GM18951 (cell line): ENCODE measurements around the gene AADACL2.
"Not testable (repeated sequence)": the region's sequence is repeated elsewhere in the genome, so short reads cannot be mapped to it uniquely, and the experiment has no call there.

Experiments
- POLR2A ChIP-seq: IDR thresholded peaks from 4 replicates; pipeline ENCODE4 v1.6.1; 2011; ENCODE audit warnings: mild to moderate bottlenecking; ENCODE audit not compliant: insufficient read length, insufficient read depth; ENCODE audit errors: extremely low read depth
- in situ Hi-C: fragments of 300-500 bp; cut with MboI; formaldehyde crosslinking; loops from one replicate; pipeline ENCODE4 v1.12.0; 2022; ENCODE audit warnings: low sequenced_read_pairs, mixed read lengths, inconsistent platforms; ENCODE audit not compliant: unreplicated experiment

The AADACL2 gene

GRCh38 chr3:151726016-151726415 is 7.7 kb upstream of the AADACL2 start:
- no peak for TF ChIP-seq POLR2A
- in situ Hi-C loops = no loop called here

DNA sequence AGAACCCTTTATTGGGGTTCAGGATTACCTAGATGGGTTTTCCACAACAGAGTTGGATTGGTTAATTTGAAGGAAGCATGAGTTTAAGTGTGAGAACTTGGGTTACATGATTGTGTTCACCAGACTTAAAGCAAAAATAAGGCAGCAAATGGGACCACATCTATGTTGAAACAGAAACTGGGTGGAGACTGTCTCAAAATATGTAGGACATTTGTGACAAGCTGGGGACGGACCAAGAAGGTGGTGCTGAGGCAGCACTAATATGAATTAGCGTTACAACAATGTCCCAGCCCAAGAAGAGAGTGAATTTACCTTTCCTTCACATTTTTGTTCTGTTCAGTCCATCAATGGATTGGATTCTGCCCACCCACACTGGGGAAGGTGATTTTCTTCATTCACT is 866 bp upstream of the AADACL2 start:
- TF ChIP-seq POLR2A = no peak
- in situ Hi-C loops = no loop called here

- in situ Hi-C loops = no loop called here
- TF ChIP-seq POLR2A = no peak
Measured at GRCh38 chr3:151740581-151740980, 6.9 kb downstream of the AADACL2 start.

DNA sequence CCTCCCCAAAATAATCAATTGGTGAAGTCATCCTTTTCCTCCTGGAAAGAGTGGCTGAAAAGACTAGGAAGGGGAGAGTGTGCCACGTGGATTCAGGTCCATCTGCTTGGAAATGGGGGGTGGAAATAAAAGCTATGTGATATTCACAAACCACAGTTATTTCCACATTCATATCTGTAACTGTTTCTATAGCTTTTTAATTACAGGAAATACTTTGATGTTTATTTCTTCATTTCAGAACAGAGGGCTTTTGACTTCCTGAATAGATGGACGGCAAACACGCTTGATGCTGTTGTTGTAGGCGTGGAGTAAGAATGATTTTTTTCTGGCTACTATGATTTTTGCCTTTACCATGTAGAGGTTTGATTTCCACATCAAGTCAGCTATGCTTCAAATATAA is 10.1 kb downstream of the AADACL2 start:
- no peak for TF ChIP-seq POLR2A
- in situ Hi-C loops = no loop called here

DNA sequence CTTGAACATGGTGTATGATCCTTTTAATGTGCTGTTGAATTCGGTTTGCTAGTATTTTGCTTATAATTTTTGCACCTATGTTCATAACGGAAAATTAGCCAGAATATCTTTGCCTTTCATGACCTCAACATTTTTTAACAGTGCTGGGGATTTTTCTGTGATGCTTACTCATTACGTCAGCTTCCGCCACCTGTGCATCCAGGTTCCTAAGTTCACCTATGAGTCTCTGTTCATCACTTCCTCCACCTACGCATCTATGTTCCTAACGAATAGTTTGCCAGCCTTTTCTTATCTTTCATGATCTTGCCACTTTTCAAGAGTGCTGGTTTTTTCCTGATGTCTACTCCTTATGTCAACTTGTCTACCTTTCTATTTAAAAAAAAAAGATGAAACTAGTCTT is 16.5 kb downstream of the AADACL2 start:
- in situ Hi-C loops = no loop called here
- TF ChIP-seq POLR2A = no peak

DNA sequence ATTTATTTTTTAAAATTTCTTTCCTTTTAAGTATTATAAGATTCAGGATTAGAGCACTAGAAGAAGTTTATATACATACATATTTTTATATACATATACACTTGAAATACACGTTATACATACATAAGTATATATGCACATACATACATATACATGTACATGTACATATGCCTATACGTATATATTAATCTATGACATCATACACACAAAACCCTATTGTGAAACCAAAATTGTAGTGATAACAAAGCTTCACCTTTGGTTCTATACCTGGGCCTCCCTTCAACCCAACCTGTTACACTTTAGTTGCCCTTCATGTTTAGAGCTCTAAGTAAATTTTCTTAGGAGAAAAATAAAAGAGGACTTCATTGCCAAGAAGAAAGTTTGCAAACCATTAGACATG is 17.0 kb downstream of the AADACL2 start:
- in situ Hi-C loops = no loop called here
- TF ChIP-seq POLR2A = no peak

- no peak for TF ChIP-seq POLR2A
- in situ Hi-C loops = no loop called here
Measured at GRCh38 chr3:151751161-151751560, 17.4 kb downstream of the AADACL2 start.

- in situ Hi-C loops = no loop called here
Measured at GRCh38 chr3:151753846-151754245, 20.1 kb downstream of the AADACL2 start.

DNA sequence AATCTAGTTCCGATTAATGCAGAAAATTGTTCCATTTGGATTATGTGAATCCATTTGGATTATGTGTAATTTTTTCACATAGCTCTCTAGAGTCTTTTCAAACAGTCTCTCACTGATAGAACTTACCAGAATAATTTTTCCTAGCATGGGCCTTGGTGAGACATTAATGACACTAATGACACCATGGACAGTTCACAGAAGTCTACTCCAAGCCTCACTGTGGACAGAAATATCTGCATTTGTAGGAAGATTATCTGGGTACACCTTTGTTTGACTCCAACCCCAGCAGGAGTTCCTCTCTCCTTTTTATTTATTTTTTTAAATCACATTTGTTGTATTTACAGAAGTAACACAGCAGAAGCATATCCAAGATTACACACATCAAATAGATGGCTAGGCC is 27.9 kb downstream of the AADACL2 start:
- in situ Hi-C loops = no loop called here
- no peak for TF ChIP-seq POLR2A

More at GRCh38 chr3:151753846-151754245, 20.1 kb downstream of the AADACL2 start:
- no peak for TF ChIP-seq POLR2A

GRCh38 chr3:151764699-151765098 is 31.0 kb downstream of the AADACL2 start:
- in situ Hi-C loops = not testable (repeated sequence)

- in situ Hi-C loops = no loop called here
- no peak for TF ChIP-seq POLR2A
Measured at GRCh38 chr3:151765685-151766084, 32.0 kb downstream of the AADACL2 start.

DNA sequence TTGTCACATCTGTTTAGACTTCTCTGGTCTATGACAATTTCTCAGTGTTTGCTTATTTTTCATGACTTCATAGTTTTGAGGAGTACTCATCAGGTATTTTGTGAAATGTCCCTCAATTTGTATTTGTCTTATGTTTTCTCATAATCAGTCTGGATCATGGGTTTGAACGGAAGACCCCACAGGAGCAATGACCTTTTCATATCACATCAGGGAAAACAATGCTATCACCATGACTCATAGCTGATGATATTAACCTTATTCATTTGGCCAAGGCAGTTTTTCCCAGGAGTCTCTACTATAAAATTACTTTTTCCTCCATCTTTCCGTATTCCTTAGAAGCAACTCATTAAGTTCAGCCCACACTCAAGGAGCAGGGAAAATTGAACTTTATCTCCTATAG is 32.7 kb downstream of the AADACL2 start:
- in situ Hi-C loops = no loop called here
- no peak for TF ChIP-seq POLR2A

DNA sequence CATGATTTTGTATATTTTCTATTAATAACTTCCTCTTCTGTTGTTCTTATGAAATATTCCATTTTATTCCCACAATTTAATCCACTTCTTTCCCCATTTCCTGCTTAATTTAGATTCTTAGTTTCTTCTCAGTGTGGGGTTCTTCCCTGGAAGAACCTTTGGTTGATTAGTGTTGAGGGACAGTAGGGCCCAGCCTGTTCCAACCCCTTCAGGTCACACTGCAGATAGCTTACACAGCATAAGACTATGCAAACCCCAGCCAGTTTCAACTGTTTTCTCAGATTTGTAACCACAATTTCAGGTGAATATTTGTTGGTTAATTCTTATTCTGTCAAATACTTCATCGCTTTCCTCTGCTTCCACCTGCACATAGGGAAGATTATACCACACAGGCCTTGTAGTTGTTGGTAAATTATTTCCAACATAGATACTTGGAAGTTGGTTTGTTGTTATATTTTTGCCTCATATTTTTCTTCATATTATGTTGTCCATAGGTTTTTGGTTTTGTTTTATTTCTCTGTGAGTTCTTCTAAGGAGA is 34.7 kb downstream of the AADACL2 start:
- in situ Hi-C loops = no loop called here
- no peak for TF ChIP-seq POLR2A

DNA sequence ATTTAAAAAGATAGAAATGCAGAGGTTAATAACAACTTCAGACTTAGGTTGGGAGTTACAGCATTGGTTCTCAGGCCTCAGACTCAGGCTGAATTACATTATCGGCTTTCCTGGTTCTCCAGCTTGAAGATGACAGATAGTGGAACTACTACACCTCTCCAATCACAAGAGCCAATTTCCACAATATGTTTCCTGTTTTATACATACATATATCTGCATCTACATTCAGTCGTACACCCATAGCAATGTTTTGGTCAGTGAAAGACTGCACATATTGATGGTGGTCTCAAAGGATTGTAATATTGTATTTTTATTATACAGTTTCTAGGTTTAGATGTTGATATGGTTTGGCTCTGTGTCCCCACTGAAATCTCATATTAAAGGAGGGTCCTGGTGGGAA is 35.4 kb downstream of the AADACL2 start:
- in situ Hi-C loops = no loop called here
- no peak for TF ChIP-seq POLR2A

GRCh38 chr3:151770956-151771355 is 37.2 kb downstream of the AADACL2 start:
- in situ Hi-C loops = no loop called here
- no peak for TF ChIP-seq POLR2A
